Mesothelial cell of epicardium (in vitro differentiated cells): ENCODE results near the gene C15orf62. TPM values are rescaled to one million over a fixed set of nuclear protein-coding genes. Genes with fewer than 3 reads are reported as not detected.

Source experiments
- DNase-seq, 2 experiments: peaks; one replicate each; pipeline ENCODE4 v3.0.0; 2021; ENCODE audit warnings: low spot score in 2 of 2; ENCODE audit not compliant: unreplicated experiment in 2 of 2
- H3K27ac Mint-ChIP-seq: 2 replicates; pipeline ENCODE4 v1.8.0; 2021; ENCODE audit warnings: mixed read lengths
- H3K27me3 Mint-ChIP-seq: 2 replicates; pipeline ENCODE4 v1.8.0; 2021; ENCODE audit warnings: low read depth, mixed read lengths
- H3K36me3 Mint-ChIP-seq: 2 replicates; pipeline ENCODE4 v1.8.0; 2021; ENCODE audit warnings: mixed read lengths
- H3K4me1 Mint-ChIP-seq: 2 replicates; pipeline ENCODE4 v1.8.0; 2021; ENCODE audit warnings: mixed read lengths
- H3K4me3 Mint-ChIP-seq: 2 replicates; pipeline ENCODE4 v1.8.0; 2021; ENCODE audit warnings: mild to moderate bottlenecking, moderate library complexity, mixed read lengths
- H3K9me3 Mint-ChIP-seq: 2 replicates; pipeline ENCODE4 v1.8.0; 2021; ENCODE audit warnings: mixed read lengths
- CTCF ChIP-seq: fragments of 200-600 bp; sonication (generic); IDR thresholded peaks from one replicate; pipeline ENCODE4 v1.5.0; 2021; ENCODE audit warnings: antibody characterized with exemption; ENCODE audit not compliant: unreplicated experiment
- total RNA-seq: library from RNA; stranded (reverse); gene quantifications from 3 replicates; pipeline ENCODE4 v1.2.1, GENCODE V29; 2021

C15orf62 gene
- total RNA-seq, 1 donor from 2014 or later: 0.47 TPM

DNA sequence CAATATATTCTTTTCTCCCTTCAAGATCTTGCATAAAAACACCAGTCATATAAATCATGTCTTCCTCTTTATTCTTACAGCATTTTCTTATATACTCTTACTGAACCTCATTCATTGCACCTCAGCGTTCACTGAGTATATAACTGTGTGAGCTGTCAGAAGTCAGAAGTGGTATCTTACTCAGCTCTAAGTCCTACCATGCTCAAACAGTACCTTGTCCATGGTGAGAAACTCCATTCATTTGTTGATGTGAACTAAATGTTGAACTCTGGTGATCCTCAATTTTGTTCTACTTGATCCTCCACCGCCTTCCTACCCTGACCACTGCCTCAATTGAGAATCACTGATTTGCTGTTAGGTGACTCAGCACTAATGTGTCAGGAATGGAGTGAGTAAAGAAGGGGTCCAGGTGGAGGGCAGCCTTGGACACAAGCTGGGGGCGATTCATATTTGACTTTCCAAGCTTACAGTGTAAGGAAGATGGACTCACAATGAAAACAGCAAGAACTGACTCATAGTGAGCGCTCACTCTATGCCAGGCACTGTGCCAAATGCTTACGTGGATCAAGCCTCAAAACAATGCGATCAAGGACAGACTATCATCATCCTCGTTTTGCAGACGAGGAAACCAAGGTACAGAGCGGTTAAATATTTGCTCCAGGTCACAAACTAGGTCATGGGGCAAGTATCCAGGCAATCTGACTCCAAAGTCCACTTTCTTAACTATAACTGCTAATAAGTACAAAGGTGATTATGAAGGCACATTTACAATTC is 23.6 kb downstream of the C15orf62 start:
- no peak overlapping the region for H3K27ac Mint-ChIP-seq
- no peak overlapping the region for H3K4me3 Mint-ChIP-seq
- H3K27me3 Mint-ChIP-seq: no peaks in the 10 kb centered on the region
- TF ChIP-seq CTCF: no peak
- H3K4me1 Mint-ChIP-seq: peaks cover 19% of the 10 kb centered on the region
- DNase-seq: no peak
- H3K9me3 Mint-ChIP-seq: no peaks in the 10 kb centered on the region
- peaks cover 12% of the 10 kb centered on the region for H3K36me3 Mint-ChIP-seq

DNA sequence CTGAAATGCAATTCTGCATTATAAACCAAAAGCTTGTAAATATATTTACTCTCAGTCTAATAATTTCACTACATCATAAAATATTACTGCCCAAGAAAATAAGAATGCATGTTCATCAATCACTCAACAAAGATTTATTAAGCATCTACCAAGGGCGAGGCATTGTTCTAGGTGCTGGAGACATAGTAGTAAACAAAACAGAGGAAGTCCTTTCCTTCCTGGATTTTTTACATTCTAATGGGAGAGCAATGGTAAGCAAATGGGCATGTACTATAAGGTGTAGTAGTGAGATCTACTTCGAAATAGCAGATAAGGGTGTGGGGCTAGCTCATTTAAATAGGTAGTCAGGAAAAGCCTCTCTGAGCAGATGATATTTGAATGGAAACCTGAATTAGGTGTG is 26.3 kb downstream of the C15orf62 start:
- Mint-ChIP-seq H3K9me3 (no peaks in the 10 kb centered on the region), H3K27ac (peak overlapping the region; percentile 57), H3K36me3 (peaks cover 14% of the 10 kb centered on the region), H3K4me1 (peaks cover 18% of the 10 kb centered on the region), H3K27me3 (no peaks in the 10 kb centered on the region), H3K4me3 (no peak overlapping the region)
- no peak for DNase-seq
- TF ChIP-seq CTCF: no peak

DNA sequence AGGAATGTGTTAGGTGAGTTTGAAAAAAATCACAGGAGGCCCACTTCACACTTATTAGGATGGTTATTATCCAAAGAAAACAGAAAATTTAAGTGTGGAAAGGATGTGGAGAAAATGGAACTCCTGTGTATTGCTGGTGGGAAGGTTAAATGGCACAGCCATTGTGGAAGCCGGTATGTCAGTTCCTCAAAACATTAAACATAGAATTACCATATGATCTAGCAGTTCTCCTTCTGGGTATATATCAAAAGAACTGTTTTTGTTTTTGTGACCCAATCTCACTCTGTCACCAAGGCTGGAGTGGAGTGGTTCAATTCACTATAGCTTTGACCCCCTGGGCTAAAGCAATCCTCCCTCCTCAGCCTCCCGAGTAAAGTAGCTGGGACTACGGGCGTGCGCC is 26.7 kb downstream of the C15orf62 start:
- Mint-ChIP-seq H3K4me3 (no peak overlapping the region), H3K27ac (peak overlapping the region; percentile 57)
- TF ChIP-seq CTCF: no peak

GRCh38 chr15:40799523-40799922 is 29.7 kb downstream of the C15orf62 start:
- H3K27ac Mint-ChIP-seq: peak overlapping the region; percentile 62
- H3K27me3 Mint-ChIP-seq: no peaks in the 10 kb centered on the region
- peaks cover 18% of the 10 kb centered on the region for H3K4me1 Mint-ChIP-seq
- no peak for DNase-seq
- TF ChIP-seq CTCF: no peak
- H3K9me3 Mint-ChIP-seq: no peaks in the 10 kb centered on the region
- H3K4me3 Mint-ChIP-seq: no peak overlapping the region
- H3K36me3 Mint-ChIP-seq: peaks cover 8% of the 10 kb centered on the region

More for the DNA sequence above, 26.7 kb downstream of the C15orf62 start:
- Mint-ChIP-seq H3K4me1 (peaks cover 18% of the 10 kb centered on the region), H3K27me3 (no peaks in the 10 kb centered on the region), H3K9me3 (no peaks in the 10 kb centered on the region), H3K36me3 (peaks cover 16% of the 10 kb centered on the region)
- DNase-seq: no peak

- DNase-seq: no peak
- no peak overlapping the region for H3K27ac Mint-ChIP-seq
- no peak for TF ChIP-seq CTCF
- no peaks in the 10 kb centered on the region for H3K27me3 Mint-ChIP-seq
- no peak overlapping the region for H3K4me3 Mint-ChIP-seq
- peaks cover 8% of the 10 kb centered on the region for H3K36me3 Mint-ChIP-seq
- H3K9me3 Mint-ChIP-seq: no peaks in the 10 kb centered on the region
- peaks cover 24% of the 10 kb centered on the region for H3K4me1 Mint-ChIP-seq
Measured at GRCh38 chr15:40803076-40803475, 33.3 kb downstream of the C15orf62 start.

DNA sequence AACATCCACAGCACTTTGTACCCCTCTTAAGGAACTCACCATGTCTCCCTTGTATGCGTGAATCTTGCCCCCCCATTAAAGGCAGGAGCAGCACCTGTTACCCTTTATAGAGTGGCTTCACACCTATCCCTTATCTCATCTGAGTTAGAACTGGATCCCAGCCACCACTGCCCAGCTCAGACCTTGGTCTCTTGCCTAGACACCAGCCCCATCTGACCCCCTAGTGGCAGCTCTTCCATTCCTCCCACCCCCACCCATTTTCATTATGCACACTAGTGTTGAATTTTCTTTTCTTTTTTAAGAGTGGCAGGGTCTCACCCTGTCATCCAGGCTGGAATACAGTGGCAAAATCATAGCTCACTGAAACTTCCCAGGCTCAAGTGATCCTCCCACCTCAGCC is 33.9 kb downstream of the C15orf62 start:
- Mint-ChIP-seq H3K27ac (no peak overlapping the region), H3K27me3 (no peaks in the 10 kb centered on the region), H3K9me3 (no peaks in the 10 kb centered on the region), H3K4me3 (no peak overlapping the region), H3K36me3 (peaks cover 8% of the 10 kb centered on the region), H3K4me1 (peaks cover 22% of the 10 kb centered on the region)
- no peak for DNase-seq
- TF ChIP-seq CTCF: no peak
